IPS-NIHi11 (cell line): ENCODE results near the gene TSPAN19.

Source experiments
- DNase-seq: peaks from one replicate; pipeline ENCODE4 v3.0.0; 2012; ENCODE audit warnings: mixed read lengths, low spot score

The TSPAN19 gene

DNA sequence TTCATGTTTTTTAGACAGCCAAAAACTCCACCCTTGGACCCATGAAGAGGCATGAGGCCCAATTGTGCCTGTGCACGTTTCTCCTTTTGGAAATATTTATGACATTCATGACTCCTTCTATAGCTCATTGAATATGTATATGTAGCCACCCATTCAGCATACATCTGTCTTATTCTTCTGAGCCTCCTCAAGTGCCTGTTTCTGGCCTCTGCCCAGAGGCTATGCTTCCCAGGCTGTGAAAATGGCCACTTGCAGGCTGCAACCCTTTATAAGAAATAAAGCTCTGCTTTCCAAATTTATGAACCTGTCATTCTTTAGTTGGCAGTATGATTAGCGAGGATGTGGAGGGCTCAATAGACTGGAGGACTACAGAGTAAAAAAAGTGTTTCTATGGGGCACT, 35.3 kb downstream of the TSPAN19 start:
- no peak for DNase-seq

DNA sequence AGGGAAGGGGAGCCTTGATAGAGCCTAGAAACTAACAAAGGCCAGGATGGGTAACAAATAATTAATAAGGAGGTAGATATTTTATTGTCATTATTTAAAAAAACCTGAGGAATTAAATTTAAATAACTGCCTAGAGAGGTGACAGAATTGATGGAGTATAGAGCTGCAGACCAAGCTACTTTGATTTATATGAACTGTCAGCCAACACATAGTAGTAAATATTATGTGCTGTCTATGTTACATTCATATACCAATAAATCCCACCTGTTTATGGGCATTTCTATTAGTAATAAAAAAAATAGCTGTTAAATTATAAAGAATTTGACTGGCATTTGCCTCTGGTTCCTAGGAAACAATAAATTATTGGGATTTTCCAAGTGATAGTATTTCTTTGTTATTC, 37.7 kb downstream of the TSPAN19 start:
- no peak for DNase-seq

DNA sequence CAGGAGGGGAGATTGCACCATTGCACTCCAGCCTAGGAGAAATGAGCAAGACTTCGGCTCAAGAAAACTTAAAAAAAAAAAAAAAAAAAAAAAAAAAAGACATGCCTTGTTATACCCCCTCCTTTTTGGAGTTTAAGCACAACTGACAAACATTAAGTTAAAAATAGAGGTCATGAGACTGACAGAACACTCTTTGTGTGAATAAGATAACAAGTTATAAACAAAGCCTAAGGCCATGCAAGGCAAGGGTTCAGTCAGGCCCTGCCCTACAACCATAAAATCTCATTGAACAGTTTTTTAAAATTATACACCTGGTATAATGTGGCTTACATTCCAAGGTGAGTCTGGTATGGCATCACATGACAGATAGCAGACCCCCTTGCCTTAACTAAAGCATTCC, 39.3 kb downstream of the TSPAN19 start:
- no peak for DNase-seq

DNA sequence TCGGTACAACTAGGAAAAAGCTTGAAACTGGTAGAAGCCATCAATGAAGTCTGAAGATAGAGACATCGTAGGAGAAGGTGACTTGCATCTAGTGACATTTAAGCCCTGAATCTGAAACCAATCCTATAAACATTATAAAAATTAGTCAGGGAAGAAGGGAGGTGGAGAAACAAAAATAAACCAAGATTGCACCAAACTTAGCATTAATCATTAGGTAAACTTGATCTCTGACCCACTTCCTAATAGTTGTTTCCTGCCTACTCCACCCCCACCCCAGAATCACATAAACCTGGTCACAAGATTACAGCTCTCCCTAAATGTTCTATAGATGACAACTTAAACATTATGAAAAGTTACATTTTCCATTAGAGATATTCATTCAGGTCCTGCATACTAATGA, 40.4 kb downstream of the TSPAN19 start:
- no peak for DNase-seq

DNA sequence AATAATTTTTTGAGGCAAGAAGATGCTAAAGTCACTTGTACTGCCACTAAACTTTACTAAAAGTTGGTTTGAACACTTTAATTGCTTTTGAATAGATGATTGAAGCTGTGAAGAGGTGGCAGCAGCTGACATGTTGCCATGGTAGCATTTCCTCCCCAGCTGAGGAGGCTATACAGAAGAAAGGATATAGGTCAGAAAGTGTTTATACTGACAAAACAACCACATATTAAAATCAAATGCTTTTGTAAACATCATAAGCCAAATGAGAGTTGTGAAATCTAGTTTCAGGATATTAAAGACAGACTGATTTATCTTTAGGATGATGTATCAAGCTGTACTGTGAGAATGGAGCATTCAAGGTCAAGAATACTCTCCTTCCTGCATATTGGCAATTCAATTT, 41.7 kb downstream of the TSPAN19 start:
- no peak for DNase-seq

DNA sequence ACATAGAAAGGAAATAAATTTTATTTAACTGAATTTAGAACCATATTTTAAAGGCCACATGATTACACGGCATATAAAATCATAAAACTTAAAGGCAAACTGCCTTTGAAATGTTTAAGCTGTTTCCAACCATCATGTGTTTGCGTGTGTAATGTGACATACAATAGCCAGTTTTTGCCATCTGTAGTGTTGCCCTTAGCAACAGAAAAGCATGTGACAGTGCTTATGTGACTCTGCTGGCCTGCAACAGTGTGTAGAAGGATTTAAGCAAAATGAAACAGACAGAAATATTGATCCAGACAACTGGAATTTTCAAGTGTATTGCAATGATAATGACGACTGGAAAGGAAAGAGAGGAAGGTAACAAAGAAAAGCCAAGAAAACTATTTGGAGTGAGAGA, 49.5 kb downstream of the TSPAN19 start:
- DNase-seq, result no peak

DNA sequence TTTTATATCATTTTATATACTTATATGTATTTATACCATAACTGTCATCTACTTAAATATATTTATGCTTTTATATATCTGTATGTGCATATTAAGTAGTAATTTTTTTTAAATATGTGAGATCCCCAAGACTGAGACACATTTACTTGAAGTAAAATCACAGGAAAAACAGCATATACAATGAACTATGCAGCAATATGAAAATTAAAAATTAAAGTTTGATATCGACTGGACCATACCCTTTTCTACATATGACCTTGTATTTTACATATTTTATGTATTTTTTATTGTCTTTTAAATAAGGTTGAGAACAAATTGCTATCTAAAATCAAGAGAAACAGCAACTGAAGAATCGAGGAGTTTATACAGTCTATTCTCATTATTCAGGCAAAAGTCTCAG, 50.0 kb downstream of the TSPAN19 start:
- no peak for DNase-seq

DNA sequence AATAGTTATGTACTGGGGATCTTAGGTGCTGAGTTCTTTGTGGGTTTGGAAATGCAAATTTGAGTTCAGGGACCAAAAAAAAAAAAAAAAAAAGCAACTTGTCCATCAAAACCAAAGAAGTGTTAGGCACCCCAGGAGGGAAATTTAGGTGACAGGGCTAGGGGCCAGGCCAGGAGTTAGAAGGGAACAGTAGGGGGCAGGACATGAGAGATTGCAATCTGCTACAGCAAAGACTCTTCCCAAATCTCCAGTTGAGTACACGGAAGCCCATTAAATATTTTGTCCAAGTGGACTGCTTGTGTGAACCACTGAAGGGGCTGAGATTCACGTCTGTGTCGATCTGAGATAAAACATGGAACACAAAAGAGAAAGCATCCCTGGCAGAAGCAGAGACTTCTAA, 52.8 kb downstream of the TSPAN19 start:
- no peak for DNase-seq

DNA sequence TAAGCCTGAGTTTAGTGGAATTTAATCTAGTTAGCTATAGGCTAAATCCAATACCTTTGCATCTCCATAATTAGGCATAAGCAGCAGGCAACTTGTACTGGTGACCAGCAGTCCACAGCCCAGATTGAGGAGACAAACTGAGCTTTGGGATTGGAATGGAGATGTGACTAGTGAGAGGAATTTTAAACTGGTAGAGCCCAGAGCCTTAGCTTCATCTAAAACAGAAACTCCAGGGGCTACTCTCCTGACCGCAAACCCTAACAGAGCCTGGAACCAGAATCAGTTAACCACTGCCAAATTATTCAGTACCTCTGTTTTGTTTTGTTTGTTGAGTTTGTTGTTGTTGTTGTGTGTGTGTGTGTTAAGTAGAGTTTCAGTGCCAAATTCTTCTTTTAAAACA, 53.2 kb downstream of the TSPAN19 start:
- no peak for DNase-seq

DNA sequence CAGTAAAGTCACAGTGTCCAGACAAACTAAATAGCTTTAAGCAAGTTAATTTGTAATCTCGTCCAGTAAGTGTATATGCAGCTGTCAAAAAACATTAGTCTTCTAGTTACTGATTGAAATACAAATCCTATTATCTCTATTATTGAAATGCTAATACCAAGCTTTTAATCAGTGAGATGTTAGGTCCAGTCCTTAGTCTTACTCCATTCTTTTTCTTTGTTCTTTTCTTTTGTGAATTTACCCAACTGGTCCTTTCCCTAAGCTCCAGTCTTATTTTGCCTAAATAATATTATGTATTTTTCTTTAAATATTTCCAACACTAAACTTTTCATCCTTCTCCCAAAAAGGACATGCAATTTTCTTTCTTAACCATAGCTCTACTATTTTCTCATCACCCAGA, 57.2 kb downstream of the TSPAN19 start:
- no peak for DNase-seq

DNA sequence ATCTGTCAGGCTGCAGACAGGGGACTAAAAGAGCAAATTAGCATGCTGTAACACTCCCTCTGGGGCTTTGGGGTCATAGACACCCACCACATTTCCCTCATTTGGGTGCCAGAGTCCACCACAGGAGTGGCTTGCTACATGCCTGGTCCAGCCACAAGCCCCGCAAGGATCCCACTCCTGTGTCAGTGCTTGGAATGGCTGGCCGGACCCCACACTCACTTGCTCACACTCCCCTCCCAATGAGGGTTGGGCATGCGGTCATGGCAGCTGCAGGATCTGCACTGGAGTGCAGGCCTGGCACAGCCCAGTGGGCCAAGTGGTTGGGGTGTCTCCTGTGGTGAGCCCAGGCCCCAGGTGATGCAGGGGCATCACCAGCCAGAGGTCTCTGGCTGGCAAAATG, 59.9 kb downstream of the TSPAN19 start:
- no peak for DNase-seq

DNA sequence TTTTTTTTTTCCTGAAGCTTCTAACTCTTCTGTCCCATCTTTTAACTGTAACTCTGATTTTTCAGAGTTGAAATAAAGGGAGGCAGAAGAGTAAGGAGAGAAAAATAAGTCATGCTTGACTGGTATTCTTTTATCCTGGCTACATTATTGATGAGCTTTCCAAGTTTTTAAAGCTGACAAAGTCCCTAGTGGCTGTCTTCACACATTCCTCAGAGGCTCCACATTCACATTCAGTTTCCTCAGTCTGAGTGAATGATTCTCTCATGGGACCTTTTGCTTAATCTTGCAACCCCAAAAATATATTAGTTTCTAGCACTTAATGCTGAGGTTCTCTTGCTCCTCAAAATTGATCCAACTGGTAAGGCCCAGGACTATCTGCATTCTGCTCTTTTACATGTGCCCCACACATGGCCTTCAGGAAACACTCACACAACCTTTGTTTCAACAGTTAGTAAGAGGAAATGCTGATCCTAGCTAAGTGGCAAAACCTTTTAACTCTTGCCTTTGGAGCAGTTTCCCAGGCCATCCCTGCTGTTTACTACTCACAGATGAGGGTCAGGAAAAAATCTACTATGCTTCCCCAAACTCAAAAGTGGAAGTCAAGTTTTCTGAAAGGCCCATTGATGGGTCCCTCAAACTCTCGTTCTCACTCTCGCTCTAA, 61.8 kb downstream of the TSPAN19 start:
- DNase-seq, result no peak

DNA sequence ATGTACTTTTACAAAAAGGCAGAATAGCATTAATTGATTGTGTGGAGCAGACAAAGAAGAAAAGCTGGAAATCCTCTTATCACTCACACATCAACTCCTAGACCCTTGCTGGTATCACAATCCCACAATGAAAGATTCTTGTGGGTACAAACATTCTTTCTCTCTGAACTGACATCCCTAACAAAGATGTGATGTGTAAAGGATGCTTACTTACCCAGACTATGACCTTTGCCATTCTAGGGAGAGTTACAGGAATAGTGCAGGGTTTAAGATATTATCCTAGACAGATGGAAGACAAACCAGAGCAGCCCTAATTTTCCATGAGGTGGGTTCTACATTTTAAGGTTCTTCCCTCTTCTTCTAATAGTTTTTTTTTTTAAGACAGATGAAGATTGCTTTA, 63.1 kb downstream of the TSPAN19 start:
- DNase-seq, result no peak

DNA sequence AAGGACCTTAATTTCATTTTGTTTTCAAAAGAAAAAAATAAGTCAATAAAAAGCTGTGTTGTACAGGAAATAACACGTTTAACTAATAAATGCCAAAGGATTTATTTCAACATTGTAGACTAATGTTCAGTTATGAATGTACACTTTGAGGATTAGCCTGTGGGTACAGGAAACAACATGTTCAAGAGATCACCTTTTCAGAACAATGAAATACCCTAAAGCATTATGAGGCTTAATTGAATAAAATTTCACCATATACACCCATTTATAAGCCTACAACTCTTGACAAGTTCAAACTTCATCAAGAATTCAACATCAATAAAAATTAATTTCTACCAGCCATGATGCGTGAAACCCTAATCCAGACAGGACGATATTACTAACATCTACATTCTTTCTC, 66.9 kb downstream of the TSPAN19 start:
- no peak for DNase-seq
